ENCODE results near the gene EYS.

EYS gene

DNA sequence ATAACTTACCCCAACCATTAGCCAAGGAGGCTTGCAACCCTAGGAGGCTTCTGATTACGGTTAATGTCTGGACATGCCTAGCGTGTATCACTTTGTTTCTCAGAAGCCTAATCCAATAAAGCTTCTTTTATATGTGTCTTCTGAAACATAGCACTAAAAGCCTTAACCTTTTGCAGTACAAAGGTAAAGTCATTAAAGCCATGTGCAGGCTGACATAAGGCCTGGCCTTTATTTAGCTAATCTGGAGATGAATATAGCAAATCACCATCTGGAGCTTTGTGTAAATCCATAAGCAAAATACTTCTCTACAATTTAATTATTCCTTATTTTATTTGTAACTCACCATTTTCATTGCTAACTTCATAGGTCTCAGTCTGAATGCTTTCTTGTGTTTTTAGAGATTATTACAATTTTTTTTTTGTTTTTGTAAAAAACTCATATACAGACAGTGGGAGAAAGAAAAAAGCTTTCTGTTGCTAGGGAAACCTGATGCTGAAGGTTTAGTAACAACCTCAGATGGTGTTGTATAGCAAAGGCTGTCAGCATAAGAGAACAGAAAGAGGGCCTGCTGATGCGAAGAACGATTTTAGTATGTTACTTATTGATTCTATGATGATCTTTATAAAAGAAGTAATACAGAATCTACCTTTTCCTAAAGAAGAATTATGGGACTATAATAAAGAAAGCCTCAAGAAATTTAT is at the start of gene EYS:
TSS of gene EYS (minus strand) at position 101 of the 701 bp plus-strand sequence. CDS start 211,816 bp downstream, outside the sequence.
- no peak for DNase-seq

DNA sequence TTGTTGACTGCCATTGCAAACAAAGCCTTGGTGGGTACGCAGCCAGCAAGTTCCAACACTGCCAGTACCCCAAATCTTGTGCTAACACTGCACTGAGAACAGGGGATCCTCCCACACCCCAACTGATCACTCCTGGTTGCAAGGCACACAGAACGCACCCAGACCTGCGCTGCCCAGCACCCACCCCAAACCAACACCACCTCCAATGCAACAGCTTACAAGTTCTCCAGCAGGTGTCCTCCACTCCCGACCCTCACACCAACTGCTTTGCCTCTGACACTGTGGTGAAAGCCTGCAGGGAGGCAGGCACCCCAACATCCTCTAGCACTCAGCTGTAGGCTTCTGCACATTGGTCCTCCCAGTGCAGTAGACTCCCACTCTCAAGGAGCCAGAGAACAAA is 39.3 kb upstream of the EYS start:
- DNase-seq, result no peak

DNA sequence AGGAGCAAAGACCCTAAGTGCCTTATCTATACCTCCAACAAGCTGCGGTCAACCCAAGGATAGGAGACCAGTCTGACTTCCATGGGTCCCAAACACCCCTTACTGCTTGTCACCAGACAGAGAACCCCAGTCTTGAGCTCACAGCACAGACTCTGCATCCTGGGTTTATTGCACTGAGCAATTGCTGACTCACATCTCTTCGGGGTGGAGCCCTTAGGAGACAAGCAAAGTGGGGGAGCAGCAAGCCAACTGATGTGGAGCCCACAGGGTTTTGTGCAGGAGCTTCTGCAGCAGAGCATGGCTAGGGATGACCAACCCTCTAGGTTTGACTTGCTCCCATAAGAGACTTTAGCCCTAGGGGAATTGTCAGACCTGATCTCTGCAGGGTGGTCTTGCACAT is 38.6 kb upstream of the EYS start:
- no peak for DNase-seq

DNA sequence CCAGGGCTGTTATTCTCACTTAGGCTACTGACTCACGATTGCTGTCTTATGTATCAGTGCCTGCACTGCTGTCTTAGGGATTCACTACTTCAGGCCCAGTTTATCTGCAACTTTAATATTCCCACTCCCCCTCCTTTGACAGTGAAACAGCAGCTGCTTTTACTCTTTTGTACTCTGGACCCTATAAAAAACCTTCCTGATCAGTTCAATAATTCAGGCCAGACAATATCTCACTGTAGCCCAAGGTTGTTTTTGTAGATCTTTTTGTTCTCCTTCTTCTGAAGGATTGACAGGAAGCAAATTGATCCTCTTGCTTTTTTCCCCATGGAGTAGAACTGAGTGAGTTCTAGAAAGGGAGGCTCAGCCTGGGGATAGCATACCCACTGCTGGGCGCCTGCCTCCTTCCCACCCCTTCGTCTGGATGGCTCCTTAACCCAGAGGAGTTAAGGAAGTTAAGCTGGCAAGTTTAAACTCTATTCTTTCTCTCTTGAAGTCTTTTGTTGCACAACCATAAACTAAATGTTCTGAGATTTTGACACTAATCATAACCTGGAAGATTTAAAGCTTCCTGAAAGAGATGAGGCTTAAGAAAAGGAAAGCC is 22.0 kb upstream of the EYS start:
- DNase-seq, result no peak

DNA sequence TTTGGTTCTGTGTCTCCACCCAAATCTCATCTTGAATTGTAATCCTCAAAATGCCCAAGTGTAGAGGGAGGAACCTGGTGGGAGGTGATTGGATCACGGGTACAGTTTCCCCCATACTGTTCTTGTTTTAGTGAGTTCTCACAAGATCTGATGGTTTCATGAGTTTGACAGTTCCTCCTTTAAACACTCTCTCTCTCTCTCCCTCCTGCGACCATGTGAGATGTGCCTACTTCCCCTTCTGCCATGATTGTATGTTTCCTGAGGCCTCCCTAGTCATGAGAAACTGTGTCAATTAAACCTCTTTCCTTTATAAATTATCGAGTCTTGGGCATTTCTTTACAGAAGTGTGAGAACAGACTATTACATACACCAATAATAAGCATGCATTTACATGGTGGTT is 12.1 kb upstream of the EYS start:
- no peak for DNase-seq

DNA sequence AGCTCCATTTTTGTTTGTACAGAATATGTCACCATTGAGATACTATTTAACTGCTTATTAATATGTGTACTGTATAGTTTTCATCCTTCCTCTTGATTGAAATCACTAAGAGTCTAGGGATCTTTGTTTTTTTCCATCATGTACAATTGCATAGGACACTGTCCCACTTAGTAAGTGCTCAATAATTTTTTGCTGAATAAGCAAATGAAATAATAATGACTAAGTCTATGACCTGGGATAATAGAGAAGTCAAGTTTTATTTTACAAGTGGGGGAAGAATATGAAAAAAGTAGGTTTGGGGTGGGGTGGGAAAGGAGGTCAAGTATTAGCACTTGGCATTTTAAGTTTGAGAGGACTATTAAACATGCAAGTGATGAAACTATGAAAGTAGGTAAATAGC is 4.5 kb upstream of the EYS start:
- no peak for DNase-seq

DNA sequence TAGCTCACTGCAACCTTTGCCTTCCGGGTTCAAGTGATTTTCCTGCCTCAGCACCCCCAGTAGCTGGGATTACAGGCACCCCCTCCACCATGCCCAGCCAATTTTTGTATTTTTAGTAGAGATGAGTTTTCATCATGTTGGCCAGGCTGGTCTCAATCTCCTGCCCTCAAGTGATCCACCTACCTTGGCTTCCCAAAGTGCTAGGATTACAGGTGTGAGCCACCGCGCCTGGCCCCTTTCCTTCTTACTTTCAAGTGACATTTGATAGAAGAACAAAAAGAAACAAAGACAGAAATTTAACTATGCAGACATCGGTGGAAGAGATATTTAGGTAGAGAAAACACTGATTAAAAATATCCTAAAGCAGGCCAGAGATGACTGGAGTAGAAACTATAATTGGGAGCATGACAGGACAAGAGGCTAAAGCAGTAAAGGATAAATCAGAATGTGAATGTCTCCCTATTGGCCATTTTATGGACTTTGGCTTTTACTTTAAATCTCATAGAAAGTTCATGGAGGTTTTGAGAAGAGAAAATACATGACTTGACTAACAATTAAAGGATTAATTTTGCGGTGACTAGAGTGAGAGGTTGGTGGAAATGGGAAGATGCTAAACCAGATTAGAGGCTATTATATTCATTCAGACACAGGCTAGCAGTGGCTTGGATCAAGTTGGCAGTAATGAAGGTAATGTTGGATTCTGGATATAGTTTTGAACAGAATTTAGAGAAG is 2.2 kb upstream of the EYS start:
- DNase-seq, result no peak

DNA sequence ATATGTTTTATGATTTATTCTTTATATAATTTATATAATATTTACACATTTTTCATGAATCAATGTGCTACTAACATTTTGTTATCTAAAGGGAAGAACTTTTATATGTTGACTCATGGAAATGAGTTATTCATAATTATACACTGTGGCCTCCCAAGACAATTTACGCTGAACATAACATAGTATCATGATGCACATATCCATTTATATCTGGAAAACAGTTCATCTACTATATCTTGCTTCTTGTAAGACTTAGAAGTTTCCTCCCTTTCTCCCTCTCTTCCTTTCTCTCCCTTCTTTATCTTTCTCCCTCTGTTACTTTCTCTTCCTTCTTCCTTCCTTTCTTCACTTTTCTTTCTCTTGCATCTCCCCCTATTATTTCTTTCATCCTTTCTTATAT is 1.1 kb upstream of the EYS start:
- DNase-seq, result no peak

DNA sequence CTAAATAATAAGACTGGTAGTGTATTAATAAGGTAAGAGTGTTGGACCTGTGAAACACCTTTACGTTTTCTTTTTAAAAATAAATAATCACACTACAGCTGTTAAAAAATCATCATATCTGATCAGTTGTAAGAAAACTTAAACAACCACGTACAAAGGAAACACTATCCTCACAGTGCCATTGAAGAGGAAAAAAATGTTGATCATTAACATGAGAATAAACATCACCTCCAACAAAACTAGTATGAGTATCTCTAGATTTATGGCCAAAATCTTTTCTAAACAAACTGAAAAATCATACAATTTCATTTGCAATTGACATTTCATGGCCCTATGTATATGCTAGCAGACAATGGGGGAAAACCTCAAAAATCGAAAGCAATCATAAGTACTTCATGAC is 590 bp downstream of the EYS start:
- DNase-seq, result no peak

DNA sequence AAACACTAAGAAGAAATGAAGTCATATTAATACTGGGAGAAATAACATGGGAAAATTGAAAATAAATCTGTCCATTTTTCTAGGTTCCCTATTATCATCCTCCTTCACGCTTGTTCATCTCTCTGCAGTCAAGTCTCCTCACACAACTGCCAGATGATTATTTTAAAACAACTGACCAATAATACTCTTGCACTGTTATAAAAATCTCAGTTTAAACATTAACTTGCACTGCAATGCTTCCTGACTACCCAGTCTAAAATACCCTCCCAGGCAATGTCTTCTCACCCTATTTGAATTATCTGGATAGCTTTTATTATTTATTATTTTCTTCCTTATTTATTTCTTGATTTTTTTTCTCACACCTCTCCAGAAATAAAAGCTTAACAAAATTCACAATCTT is 5.7 kb downstream of the EYS start:
- DNase-seq, result no peak

DNA sequence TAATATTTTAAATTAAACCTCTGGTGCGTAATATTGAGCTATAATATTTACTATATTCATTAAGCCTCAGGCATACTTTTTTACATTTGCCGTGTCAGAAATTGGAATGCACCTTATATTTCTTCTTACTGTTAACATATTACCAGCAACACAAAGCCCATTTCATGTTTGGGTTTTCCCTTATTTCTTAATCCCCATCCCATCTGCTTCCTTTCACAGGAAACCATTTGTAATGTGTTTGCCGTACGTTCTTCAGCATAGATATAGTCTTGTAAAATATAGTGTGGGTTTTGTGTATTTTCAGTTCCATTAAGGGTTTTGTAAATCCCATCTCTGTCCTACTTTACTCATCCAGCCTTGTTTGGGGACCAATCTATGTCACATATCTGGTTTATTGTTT is 6.5 kb downstream of the EYS start:
- no peak for DNase-seq

DNA sequence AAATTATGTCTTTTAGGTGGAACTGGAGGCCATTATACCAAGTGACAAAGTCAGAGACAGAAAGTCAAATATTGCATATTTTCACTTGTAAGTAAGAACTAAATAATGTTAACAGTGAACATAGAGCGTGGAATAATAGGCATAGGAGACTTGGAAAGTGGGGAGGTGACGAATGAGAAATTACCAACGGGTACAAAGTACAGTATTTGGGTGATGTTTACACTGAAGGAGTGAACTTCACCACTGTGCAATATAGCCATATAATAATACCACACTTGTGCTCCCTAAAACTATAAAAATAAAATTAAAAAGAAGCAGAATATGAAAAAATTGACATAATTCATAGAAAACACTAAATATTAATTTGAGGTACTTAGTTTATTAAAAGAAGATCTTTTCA is 14.9 kb downstream of the EYS start:
- no peak for DNase-seq

DNA sequence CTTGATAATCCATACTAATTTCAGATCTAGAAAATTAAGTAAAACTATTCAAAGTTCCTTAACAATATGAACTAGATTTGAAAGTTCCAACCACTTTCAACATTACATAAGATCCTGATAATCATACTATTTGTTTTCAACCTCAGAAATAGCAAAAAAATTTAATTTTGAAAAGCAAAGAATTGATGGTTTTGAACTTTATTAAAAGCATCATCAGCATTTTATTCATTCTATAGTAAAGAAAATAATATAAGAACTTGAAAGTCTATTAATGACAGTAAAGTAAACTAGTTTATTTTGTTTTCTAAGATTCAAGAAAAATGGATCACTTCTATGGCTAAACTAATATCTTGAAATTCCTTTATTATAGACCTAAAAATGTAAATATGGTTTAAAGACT is 26.8 kb downstream of the EYS start:
- DNase-seq, result no peak

DNA sequence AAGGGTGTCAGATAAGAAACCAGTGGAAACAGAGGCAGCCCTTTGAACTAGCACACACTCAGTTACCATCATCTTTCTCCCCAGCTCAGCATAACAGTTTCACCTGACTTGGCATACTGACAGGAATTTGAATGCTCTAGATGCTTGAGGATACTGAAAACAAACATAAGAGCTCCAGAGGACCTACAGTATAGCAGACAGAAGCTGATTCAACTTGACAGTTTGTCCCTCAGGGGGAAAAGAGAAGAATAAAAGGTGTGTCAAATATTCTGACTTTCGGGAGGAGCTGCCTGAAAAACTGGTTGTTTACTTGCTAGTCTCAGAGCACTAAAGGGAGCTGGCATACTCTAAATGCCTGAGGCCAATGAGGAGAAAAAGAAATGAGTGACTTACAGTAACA is 35.1 kb downstream of the EYS start:
- DNase-seq, result no peak

DNA sequence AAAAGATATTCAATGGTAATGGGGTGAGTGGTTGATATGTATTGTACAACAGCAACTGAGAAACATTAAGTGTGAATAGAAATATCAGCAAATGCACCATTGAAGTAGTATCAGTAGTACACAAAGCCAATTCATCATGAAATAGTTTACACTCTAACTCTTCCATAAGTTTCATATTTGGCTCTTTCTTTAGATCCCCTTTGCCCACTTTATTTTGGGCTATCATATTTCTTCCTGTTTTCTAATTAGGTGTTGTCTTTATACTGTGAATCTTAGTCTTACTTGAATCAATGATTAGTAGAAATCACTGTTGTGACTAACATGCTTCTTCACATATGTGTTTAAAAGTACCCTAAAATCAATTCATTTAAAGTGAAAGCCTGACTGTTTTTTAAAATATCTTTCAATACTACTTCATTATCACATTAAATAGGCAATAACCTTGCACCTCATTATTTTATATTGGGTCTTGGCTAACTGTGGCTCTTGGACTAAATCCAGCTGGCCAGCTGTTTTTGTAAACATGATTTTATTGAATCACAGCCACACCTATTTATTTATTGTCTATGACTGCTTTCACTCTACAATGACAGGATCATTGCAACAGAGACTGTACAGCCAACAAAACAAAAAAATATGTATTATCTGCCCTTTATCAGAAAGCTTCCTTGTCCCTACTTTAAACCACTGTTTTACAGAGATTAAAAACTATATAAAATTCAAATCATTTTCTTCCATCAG is 38.9 kb downstream of the EYS start:
- no peak for DNase-seq

DNA sequence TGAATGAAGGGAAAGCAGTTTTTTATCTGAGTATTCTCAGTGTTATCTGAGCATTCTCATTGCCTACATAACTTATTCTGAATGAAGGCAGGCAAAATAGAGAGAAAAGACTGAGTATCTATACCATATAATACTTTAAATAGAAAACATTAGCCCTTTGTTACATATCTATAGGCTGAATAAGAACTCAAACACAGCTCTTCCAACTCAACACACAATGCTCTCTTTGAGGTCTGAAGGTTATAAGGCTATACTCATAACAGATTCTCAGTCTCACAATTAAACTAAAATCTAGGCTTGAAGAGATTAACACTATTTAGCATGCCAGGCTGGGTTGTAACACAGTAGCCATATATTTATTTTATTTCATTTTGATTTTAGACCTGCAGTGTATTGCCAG is 56.9 kb downstream of the EYS start:
- no peak for DNase-seq

DNA sequence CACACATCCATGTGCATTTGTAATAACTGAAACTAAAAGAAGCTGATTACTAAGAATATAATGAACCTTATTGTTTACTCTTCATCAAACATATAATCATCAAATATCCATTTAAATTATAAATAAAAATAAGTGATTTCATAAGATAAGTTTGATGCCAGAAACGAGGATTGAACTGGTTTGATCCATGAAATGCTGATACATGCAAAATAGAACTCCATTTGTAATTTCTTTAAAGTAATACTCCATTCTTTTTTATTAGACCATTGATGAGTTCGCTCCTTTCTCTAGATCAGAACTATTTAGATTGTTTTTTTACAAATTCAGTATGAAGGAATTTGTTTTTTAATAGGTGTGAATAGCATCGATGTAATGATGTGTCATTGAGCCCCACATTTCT is 57.6 kb downstream of the EYS start:
- DNase-seq, result no peak

DNA sequence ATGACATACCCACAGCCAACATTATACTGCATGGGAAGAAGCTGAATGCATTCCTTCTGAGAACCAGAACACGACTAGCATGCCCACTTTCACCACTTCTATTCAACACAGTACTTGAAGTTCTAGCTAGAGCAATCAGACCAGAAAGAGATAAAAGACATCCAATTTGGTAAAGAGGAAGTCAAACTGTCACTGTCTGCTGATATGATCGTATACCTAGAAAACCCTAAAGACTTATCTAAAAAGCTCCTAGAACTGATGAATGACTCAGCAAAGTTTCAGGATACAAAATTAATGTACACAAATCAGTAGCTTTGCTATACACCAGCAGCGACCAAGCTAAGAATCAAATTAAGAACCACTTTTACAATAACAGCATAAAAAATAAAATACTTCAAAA is 60.5 kb downstream of the EYS start:
- DNase-seq, result no peak

DNA sequence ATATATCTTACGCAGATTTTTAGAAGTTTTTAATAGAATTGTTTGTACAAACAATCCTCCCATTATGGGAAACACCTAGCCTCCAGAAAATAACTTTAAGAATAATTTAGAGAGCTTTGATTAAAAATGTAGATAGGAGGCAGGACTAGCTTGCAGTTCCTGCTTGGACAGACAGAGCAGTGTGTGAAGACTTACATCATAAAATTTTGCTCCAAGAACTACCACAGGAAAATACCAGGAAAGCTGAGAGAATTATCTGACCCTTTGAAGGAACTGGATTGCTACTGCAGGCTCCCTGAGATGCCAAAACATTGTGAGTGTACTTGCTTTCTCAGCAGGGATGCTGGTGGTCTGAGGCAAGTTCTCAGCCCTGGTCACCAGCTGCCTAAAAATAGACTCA is 64.2 kb downstream of the EYS start:
- no peak for DNase-seq

DNA sequence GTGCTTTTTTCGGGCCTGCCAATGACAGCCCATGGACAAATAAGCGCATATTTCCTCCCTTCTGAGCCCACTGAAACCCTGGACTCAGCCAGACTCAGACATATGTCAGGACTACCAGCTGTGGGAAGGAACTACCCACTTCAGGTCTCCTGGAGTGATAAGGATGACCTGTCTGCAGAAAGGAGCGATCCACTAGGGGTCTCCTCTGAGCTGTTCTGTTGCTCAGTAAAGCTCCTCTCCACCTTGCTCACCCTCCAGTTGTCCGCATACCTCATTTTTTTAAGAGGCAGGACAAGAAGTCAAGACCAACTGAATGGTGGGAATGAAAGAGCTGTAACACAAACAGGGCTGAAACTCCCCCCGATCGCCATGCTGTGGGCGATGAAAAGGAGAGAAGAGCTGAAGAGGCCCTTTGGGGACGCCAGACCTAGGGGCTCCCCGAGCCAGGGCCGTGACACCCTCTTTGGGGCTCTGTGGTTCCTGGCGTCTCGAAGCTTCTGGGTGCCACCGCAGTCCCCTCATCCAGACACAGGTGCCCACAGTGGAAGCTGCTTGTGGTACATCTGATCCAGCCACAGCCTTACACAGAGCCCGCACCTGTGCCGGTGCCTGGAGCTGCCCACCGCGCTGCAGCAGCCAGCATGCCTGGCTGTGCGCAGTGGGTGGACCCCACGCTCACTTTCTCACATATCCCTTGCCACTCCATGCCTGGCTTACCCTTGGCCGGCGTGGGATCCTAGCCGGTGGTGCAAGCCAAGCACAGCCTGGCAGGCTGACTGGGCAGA is 68.8 kb downstream of the EYS start:
- no peak for DNase-seq

DNA sequence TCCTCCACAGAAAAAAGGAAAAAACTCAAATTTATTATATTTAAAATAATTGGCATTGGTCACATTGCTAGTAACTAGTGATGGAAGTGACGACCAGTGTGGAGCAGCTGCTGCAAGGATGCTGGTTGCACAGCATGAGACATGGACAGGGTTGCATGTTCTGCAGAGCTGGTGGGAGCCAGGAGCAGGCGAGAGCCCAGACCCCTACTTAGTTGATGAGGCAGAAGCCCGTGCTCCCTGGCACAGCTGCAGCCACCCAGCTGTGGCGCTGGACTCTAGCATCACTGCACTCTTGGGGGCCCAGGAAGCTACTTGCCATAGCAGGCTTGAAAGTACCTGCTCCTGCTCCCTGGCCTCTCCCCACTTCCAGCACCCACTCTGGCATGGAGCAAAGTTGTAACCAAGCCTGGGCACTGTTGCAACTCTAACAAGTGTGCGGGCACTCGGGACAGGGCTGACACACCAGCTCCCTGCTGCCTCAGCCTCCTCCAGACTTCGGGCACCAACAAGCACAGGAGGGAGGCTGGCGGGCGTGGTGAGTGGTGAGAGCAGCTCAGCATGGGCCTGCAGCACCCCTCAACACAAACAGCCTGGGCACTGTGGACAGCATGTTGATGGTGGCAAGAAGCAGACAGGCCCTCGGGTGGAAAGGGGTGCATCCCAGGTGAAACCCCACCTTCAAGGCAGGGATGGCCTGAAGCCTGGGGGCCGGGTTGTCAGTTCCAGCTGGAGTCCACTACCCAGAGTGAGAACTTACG is 69.6 kb downstream of the EYS start:
- DNase-seq, result no peak

DNA sequence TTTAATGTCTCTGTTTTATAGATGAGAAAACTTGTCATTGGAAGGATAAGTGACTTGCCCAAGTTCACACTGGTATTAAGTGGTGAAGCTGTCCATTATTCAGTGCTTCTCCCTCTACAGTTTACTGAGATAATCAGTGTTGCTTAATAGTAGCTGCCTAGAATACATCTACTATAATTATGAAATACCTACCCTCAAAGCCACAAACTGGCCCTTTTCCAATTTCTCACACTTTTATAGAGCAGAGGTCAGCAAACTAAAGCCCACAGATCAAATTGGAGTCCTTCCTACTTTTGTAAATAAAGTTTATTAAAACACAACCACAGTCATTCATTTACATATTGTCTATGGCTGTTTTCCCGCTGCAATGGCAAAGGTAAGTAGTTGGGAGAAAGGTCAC is 73.5 kb downstream of the EYS start:
- peak; percentile 45 to 60 for DNase-seq
